Mesenchymal stem cell (in vitro differentiated cells and primary cell): ENCODE results near the gene TNFSF4.

Experiments used
- DNase-seq: peaks from one replicate; pipeline ENCODE4 v3.0.0-alpha.2; 2013
- H2AFZ ChIP-seq: one replicate; pipeline ENCODE4 v1.6.1; 2013; ENCODE audit warnings: low read depth, mild to moderate bottlenecking, control low read depth, inconsistent platforms, low read length, moderate library complexity
- H2AK5ac ChIP-seq: 2 replicates; pipeline ENCODE4 v1.6.1; 2013; ENCODE audit warnings: low read length, moderate library complexity, mild to moderate bottlenecking, inconsistent platforms; ENCODE audit not compliant: severe bottlenecking
- H2BK120ac ChIP-seq: one replicate; pipeline ENCODE4 v1.6.1; 2013; ENCODE audit warnings: low read depth, mild to moderate bottlenecking, inconsistent platforms, low read length, moderate library complexity
- H2BK12ac ChIP-seq, 2 experiments: one replicate each; pipeline ENCODE4 v1.6.1; 2013; ENCODE audit warnings: inconsistent platforms in 2 of 2, low read length in 2 of 2, mild to moderate bottlenecking in 2 of 2, moderate library complexity in 2 of 2, control low read depth in 1 of 2
- H2BK15ac ChIP-seq: one replicate; pipeline ENCODE4 v1.6.1; 2013; ENCODE audit warnings: mild to moderate bottlenecking, low read depth, inconsistent platforms; ENCODE audit not compliant: poor library complexity, severe bottlenecking
- H2BK5ac ChIP-seq: 2 replicates; pipeline ENCODE4 v1.6.1; 2013; ENCODE audit warnings: low read depth, mild to moderate bottlenecking, low read length, control low read depth, inconsistent platforms; ENCODE audit not compliant: poor library complexity, severe bottlenecking
- H3K14ac ChIP-seq, 2 experiments: one replicate each; pipeline ENCODE4 v1.6.1; 2013; ENCODE audit warnings: inconsistent platforms in 2 of 2, low read length in 2 of 2, control low read depth in 1 of 2, mild to moderate bottlenecking in 1 of 2, moderate library complexity in 1 of 2
- H3K18ac ChIP-seq, 2 experiments: one replicate each; pipeline ENCODE4 v1.6.1; 2013; ENCODE audit warnings: inconsistent platforms in 2 of 2, low read length in 2 of 2, control low read depth in 1 of 2, low read depth in 1 of 2, mild to moderate bottlenecking in 1 of 2
- H3K23ac ChIP-seq, 2 experiments: one replicate each; pipeline ENCODE4 v1.6.1; 2013; ENCODE audit warnings: inconsistent platforms in 2 of 2, low read length in 2 of 2, mild to moderate bottlenecking in 2 of 2, moderate library complexity in 2 of 2, control low read depth in 1 of 2
- H3K27ac ChIP-seq: 2 replicates; pipeline ENCODE4 v1.5.1; 2013; ENCODE audit warnings: mild to moderate bottlenecking, moderate library complexity, low read length, control low read depth, inconsistent platforms; ENCODE audit not compliant: poor library complexity, severe bottlenecking
- H3K27me3 ChIP-seq, 2 experiments: 2 replicates each; pipeline versions ENCODE4 v1.6.1 to v1.7.0; 2013; ENCODE audit warnings: low read length in 2 of 2, mild to moderate bottlenecking in 2 of 2, moderate library complexity in 2 of 2, control low read depth in 1 of 2, inconsistent platforms in 1 of 2; ENCODE audit not compliant: control insufficient read depth in 1 of 2, insufficient read depth in 1 of 2
- H3K36me3 ChIP-seq, 2 experiments: 2 replicates each; pipeline versions ENCODE4 v1.6.1 to v1.7.0; 2013; ENCODE audit warnings: low read length in 2 of 2, control low read depth in 1 of 2, inconsistent platforms in 1 of 2, low read depth in 1 of 2, mild to moderate bottlenecking in 1 of 2; ENCODE audit not compliant: insufficient read depth in 2 of 2, control insufficient read depth in 1 of 2
- H3K4ac ChIP-seq, 2 experiments: one replicate each; pipeline ENCODE4 v1.6.1; 2013; ENCODE audit warnings: inconsistent platforms in 2 of 2, low read length in 2 of 2, mild to moderate bottlenecking in 2 of 2, moderate library complexity in 2 of 2, control low read depth in 1 of 2, low read depth in 1 of 2
- H3K4me1 ChIP-seq: 2 replicates; pipeline ENCODE4 v1.6.1; 2013; ENCODE audit warnings: low read depth, low read length, control low read depth; ENCODE audit not compliant: control insufficient read depth, insufficient read depth
- H3K4me2 ChIP-seq: 2 replicates; pipeline ENCODE4 v1.6.1; 2013; ENCODE audit warnings: low read length, mild to moderate bottlenecking, inconsistent platforms; ENCODE audit not compliant: poor library complexity, severe bottlenecking
- H3K4me3 ChIP-seq, 2 experiments: 2 replicates each; pipeline versions ENCODE4 v1.5.1 to v1.7.0; 2013; ENCODE audit warnings: low read length in 2 of 2, mild to moderate bottlenecking in 2 of 2, control low read depth in 1 of 2, low read depth in 1 of 2; ENCODE audit not compliant: insufficient read depth in 1 of 2
- H3K79me1 ChIP-seq: replicated peaks from 2 replicates; pipeline ENCODE4 v1.6.1; 2013; ENCODE audit warnings: mild to moderate bottlenecking, control low read depth, low read length, inconsistent platforms; ENCODE audit not compliant: poor library complexity, severe bottlenecking
- H3K9ac ChIP-seq: 2 replicates; pipeline ENCODE4 v1.7.0; 2013; ENCODE audit warnings: mild to moderate bottlenecking, low read length, moderate library complexity
- H3K9me3 ChIP-seq: 2 replicates; pipeline ENCODE4 v1.7.0; 2013; ENCODE audit warnings: mild to moderate bottlenecking, low read length; ENCODE audit not compliant: control insufficient read depth
- H4K8ac ChIP-seq: one replicate; pipeline ENCODE4 v1.6.1; 2013; ENCODE audit warnings: inconsistent platforms, mild to moderate bottlenecking, low read length, moderate library complexity
- H4K91ac ChIP-seq: one replicate; pipeline ENCODE4 v1.6.1; 2013; ENCODE audit warnings: mild to moderate bottlenecking, low read length, inconsistent platforms
- WGBS: methylation state at CpG from one replicate; pipeline ENCODE4 v1.1.7; 2013; ENCODE audit warnings: mixed read lengths; 5-methylcytosine and 5-hydroxymethylcytosine counted together

TNFSF4 gene

GRCh38 chr1:173222149-173223030, 15.3 kb upstream of the TNFSF4 start:
- DNase-seq = no peak
- H3K4me2 ChIP-seq = no peak overlapping the region
- no peak overlapping the region for H3K18ac ChIP-seq
- H3K9ac ChIP-seq = no peak overlapping the region
- no peak overlapping the region for H3K4ac ChIP-seq
- H4K91ac ChIP-seq = no peak overlapping the region
- H3K27me3 ChIP-seq = no peaks in the 10 kb centered on the region
- H2AK5ac ChIP-seq = no peak overlapping the region
- H3K36me3 ChIP-seq = no peaks in the 10 kb centered on the region
- no peak overlapping the region for H4K8ac ChIP-seq
- no peak overlapping the region for H3K23ac ChIP-seq
- no peaks in the 10 kb centered on the region for H3K79me1 ChIP-seq
- H2BK5ac ChIP-seq = no peak overlapping the region
- no peak overlapping the region for H3K14ac ChIP-seq
- H3K4me1 ChIP-seq = peaks cover 4% of the 10 kb centered on the region
- no peaks in the 10 kb centered on the region for H3K9me3 ChIP-seq
- 92% methylated on average over 1 of the region's 3 CpGs for WGBS
- H2BK120ac ChIP-seq = no peak overlapping the region
- no peak overlapping the region for H3K27ac ChIP-seq
- no peak overlapping the region for H3K4me3 ChIP-seq
- H2BK15ac ChIP-seq = no peak overlapping the region
- H2AFZ ChIP-seq = no peak overlapping the region
- H2BK12ac ChIP-seq = no peak overlapping the region

GRCh38 chr1:173220157-173220556, 13.0 kb upstream of the TNFSF4 start:
- Histone ChIP-seq H2BK120ac (no peak overlapping the region), H3K27me3 (no peaks in the 10 kb centered on the region), H3K4me2 (no peak overlapping the region), H4K91ac (no peak overlapping the region), H3K27ac (no peak overlapping the region), H3K14ac (no peak overlapping the region), H3K23ac (no peak overlapping the region), H2AFZ (no peak overlapping the region), H2AK5ac (no peak overlapping the region), H3K4me1 (peaks cover 4% of the 10 kb centered on the region), H3K4ac (no peak overlapping the region), H3K9me3 (no peaks in the 10 kb centered on the region), H3K79me1 (no peaks in the 10 kb centered on the region), H3K4me3 (no peak overlapping the region), H3K9ac (no peak overlapping the region), H2BK12ac (no peak overlapping the region), H4K8ac (no peak overlapping the region), H2BK5ac (no peak overlapping the region), H3K36me3 (no peaks in the 10 kb centered on the region), H2BK15ac (no peak overlapping the region), H3K18ac (no peak overlapping the region)
- no CpG with 5 or more reads among the region's 1 CpG for WGBS
- no peak for DNase-seq

GRCh38 chr1:173213665-173214064, 6.5 kb upstream of the TNFSF4 start:
- Histone ChIP-seq H4K91ac (no peak overlapping the region), H3K23ac (no peak overlapping the region), H3K4ac (no peak overlapping the region), H2BK5ac (no peak overlapping the region), H3K79me1 (no peaks in the 10 kb centered on the region), H3K4me3 (no peak overlapping the region), H2BK12ac (no peak overlapping the region), H3K14ac (no peak overlapping the region), H4K8ac (no peak overlapping the region), H3K9me3 (no peaks in the 10 kb centered on the region), H3K27me3 (peaks cover 0 to 10% of the 10 kb centered on the region in 2 experiments), H2BK15ac (no peak overlapping the region), H2AK5ac (no peak overlapping the region), H3K18ac (no peak overlapping the region), H3K4me1 (no peaks in the 10 kb centered on the region), H3K36me3 (no peaks in the 10 kb centered on the region), H3K9ac (no peak overlapping the region), H3K27ac (no peak overlapping the region), H2AFZ (no peak overlapping the region), H2BK120ac (no peak overlapping the region), H3K4me2 (no peak overlapping the region)
- WGBS = no CpG with 5 or more reads among the region's 1 CpG
- no peak for DNase-seq

GRCh38 chr1:173212952-173213491, 5.9 kb upstream of the TNFSF4 start:
- H3K79me1 ChIP-seq = no peaks in the 10 kb centered on the region

More at GRCh38 chr1:173212952-173213491, 5.9 kb upstream of the TNFSF4 start:
- Histone ChIP-seq H3K4me2 (no peak overlapping the region), H3K4me3 (no peak overlapping the region), H3K14ac (no peak overlapping the region), H2AK5ac (no peak overlapping the region), H3K9ac (no peak overlapping the region), H3K27me3 (peaks cover 0 to 10% of the 10 kb centered on the region in 2 experiments), H3K4ac (no peak overlapping the region), H2BK120ac (no peak overlapping the region), H4K8ac (no peak overlapping the region), H3K18ac (no peak overlapping the region), H3K9me3 (no peaks in the 10 kb centered on the region), H3K4me1 (no peaks in the 10 kb centered on the region), H3K27ac (no peak overlapping the region), H2BK12ac (no peak overlapping the region), H2BK5ac (no peak overlapping the region), H4K91ac (no peak overlapping the region), H2BK15ac (no peak overlapping the region), H3K23ac (no peak overlapping the region), H3K36me3 (no peaks in the 10 kb centered on the region), H2AFZ (no peak overlapping the region)
- WGBS = 100% methylated on average over 1 of the region's 2 CpGs
- DNase-seq = no peak
